ENCODE results near the gene SLC35A2.

SLC35A2 gene

DNA sequence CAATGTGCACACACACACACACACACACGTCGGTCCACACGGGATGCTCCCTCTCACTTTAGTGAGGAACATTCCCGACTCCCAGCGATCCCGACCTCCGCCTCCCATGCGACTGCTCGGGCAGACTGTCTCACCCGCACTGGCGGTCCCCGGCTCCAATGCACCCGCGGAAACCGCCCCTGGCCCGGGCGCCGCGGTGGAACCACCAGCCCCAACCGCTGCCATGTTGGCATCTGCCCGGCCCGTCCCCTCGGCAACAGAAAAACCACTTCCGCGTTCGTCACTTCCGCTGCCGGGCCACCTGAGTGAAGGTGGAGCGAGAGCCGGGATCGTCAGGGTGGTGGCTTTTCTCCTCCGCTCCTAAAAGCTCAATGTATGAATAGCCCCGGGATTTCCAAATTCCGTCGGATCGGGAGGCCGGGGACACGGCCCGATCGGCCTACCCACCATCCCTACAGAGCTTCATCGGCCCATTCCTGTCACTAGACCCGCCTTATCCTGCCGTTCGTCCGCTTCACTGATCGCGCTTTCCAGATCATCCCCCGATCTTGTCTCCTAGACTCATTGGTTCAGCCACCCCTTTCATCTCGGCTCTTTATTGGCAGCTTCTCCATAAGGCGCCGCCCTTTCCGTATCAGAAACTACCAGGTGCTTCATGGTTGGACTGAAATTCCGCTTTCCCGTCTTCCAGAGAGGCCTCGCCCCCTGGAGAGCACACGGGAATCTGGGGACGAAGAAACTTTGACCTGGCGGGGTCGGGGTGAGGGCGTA, at the start of gene SLC35A2:
Gene SLC35A2 (minus strand): TSS at position 235 of the 771 bp plus-strand sequence. CDS start 10 bp downstream, at position 225.
- POLR2A ChIA-PET: interaction anchor here (0.6 to 4.8 kb wide), 9 partner anchors 9 to 110 kb away, joined by 3 to 33 read pairs (median 4); partner anchors contain the start of genes HDAC6, PQBP1 and TIMM17B

DNA sequence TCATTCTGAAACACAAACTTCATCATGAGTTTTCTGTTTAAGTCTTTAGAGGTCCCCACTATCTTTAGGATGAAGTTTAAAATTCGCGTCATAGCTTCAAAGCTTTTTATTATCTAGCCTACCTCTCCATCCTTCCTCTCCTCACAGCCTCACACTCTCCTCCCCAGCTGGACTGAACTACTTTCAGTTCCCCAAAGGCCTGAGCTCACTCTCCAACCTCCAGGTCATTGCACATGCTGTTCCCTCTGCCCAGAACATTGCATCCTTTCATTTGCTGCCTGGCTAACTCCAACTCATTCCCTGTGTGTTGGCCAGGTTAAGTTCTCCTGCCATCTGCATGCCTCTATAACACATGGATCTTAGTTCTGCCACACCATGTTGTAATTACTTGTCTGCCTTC, 48.8 kb upstream of the SLC35A2 start:
- CTCF ChIA-PET: interaction anchor here (4.1 kb wide), 1 partner anchor 12 kb away, joined by 18 read pairs; the partner anchor contains the start of gene KCND1

More for the DNA sequence above, at the start of gene SLC35A2:
- TF ChIP-seq, protein P1, sequence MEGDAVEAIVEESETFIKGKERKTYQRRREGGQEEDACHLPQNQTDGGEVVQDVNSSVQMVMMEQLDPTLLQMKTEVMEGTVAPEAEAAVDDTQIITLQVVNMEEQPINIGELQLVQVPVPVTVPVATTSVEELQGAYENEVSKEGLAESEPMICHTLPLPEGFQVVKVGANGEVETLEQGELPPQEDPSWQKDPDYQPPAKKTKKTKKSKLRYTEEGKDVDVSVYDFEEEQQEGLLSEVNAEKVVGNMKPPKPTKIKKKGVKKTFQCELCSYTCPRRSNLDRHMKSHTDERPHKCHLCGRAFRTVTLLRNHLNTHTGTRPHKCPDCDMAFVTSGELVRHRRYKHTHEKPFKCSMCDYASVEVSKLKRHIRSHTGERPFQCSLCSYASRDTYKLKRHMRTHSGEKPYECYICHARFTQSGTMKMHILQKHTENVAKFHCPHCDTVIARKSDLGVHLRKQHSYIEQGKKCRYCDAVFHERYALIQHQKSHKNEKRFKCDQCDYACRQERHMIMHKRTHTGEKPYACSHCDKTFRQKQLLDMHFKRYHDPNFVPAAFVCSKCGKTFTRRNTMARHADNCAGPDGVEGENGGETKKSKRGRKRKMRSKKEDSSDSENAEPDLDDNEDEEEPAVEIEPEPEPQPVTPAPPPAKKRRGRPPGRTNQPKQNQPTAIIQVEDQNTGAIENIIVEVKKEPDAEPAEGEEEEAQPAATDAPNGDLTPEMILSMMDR (IDR thresholded peaks at IDR 0.05; ENCODE audit: control extremely low read depth, extremely low read depth, low read depth, missing control alignments): no peak
- CTCF ChIA-PET: interaction anchor here (1.1 to 2.3 kb wide), 2 partner anchors 34 to 37 kb away, joined by 4 to 13 read pairs; no protein-coding TSS in a partner anchor
- peak; percentile 77 for DNase-seq (ENCODE audit: extremely low spot score)

DNA sequence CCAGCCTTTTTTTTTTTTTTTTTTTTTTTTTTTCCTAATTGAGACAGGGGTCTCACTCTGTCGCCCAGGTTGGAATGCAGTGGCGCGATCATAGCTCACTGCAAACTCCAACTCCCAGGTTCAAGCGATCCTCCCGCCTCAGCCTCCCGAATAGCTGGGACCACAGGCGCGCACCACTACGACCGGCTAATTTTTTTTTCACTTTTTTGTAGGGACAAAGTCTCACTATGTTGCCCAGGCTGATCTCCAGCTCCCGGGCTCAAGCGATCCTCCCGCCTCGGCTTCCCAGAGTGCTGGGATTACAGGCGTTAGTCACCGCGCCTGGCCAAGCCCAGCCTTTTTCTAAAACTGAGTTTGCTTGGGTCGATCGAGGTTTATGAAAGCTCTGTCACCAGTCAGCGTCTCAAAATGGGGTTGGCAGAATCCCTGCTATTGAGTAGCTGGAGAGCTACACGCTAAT, 47.2 kb upstream of the SLC35A2 start:
- no peak for DNase-seq (ENCODE audit: extremely low spot score)
- POLR2A ChIA-PET: interaction anchor here (0.9 to 1.0 kb wide), 2 partner anchors 11 to 19 kb away, joined by 5 to 9 read pairs; no protein-coding TSS in a partner anchor
- TF ChIP-seq, protein P1 (IDR thresholded peaks at IDR 0.05; ENCODE audit: control extremely low read depth, extremely low read depth, low read depth, missing control alignments): no peak
- CTCF ChIA-PET: interaction anchor here (1.1 to 4.1 kb wide), 4 partner anchors 10 to 85 kb away, joined by 3 to 18 read pairs (median 4); partner anchors contain the start of genes KCND1 and TFE3

More for the DNA sequence above, 48.8 kb upstream of the SLC35A2 start:
- no peak for DNase-seq (ENCODE audit: extremely low spot score)
- POLR2A ChIA-PET: interaction anchor here (0.6 kb wide), 1 partner anchor 22 kb away, joined by 3 read pairs; no protein-coding TSS in a partner anchor
- TF ChIP-seq, protein P1 (IDR thresholded peaks at IDR 0.05; ENCODE audit: control extremely low read depth, extremely low read depth, low read depth, missing control alignments): no peak

DNA sequence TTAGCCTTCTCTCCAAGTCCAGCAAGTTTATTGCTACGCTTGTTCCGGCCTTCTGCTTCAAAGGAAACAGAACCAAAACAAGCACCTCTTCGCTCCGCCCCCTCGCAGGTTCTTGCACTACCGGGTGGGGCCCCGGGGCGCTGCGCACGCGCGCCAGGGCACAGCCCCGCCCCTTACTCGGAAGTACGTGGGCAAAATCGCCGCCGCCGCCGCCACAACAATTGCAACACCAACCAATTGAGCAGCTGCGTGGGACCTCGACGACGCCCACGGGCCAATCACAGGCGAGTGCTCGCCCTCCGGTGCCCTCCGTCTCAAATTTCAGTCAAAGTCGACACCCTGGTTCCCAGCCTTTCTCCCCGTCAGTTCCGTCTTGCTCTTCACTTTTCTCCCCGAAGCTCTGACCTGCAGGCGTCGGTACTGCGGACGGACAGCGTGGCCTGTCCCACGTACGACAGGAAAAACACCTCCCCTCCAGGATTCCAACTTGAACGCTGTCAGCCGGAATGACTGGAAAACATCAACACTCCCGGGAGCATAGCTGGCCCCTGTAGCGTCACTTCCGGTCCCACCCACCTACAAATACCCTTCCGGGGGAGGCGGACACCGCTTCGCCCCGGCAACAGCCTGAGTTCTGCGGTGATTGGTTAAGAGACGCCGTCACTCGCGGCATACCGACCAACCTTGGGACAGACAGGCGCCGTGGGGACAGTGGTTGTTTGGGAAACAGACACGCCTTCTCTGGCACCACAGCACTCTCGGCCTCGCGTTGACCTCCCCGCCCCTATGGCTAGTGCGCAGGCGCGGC, 46.6 kb upstream of the SLC35A2 start:
- TF ChIP-seq, protein P1 (IDR thresholded peaks at IDR 0.05; ENCODE audit: control extremely low read depth, extremely low read depth, low read depth, missing control alignments): no peak
- ChIA-PET POLR2A (interaction anchor here (0.9 to 1.4 kb wide), 3 partner anchors 11 to 44 kb away, joined by 3 to 9 read pairs (median 5); partner anchors contain the start of gene GRIPAP1), CTCF (interaction anchor here (0.7 to 4.1 kb wide), 4 partner anchors 9 to 85 kb away, joined by 3 to 18 read pairs (median 4); partner anchors contain the start of genes KCND1 and TFE3)
- DNase-seq (ENCODE audit: extremely low spot score): peak; percentile 90

DNA sequence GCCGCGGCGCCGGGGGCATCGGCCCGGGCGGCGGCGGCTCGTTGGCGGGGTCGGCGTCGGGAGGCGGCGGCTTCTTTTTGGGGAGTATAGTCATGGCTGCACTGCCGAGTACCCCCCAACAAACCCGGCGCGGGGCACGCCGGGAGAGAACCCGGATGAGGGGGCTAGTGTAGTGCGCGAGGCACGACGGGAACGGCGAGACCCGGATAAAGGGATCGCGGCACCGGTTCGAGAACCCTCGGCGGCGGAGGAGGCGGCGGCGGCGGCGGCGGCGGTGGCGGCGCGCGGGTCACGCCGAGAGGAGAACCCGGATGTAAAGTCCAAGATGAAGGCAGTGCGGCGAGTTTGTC, 46.0 kb upstream of the SLC35A2 start, which contains the start of gene OTUD5:
Gene OTUD5 (minus strand): TSS at position 131 of the 350 bp plus-strand sequence. CDS start 37 bp downstream, at position 94.
- CTCF ChIA-PET: interaction anchor here (1.3 kb wide), 1 partner anchor 19 kb away, joined by 4 read pairs; no protein-coding TSS in a partner anchor
- peak; percentile 76 for DNase-seq (ENCODE audit: extremely low spot score)
- POLR2A ChIA-PET: interaction anchor here (1.4 kb wide), 1 partner anchor 45 kb away, joined by 3 read pairs; the partner anchor contains the start of gene GRIPAP1
- TF ChIP-seq, protein P1 (IDR thresholded peaks at IDR 0.05; ENCODE audit: control extremely low read depth, extremely low read depth, low read depth, missing control alignments): no peak

Data from GM10248 (cell line).